ENCODE data around the gene CTAG1B.
A peak's percentile ranks its signal among the peaks of the same experiment; 100 is the strongest.
"Not testable (repeated sequence)": the region's sequence is repeated elsewhere in the genome, so short reads cannot be mapped to it uniquely, and the experiment has no call there.

The CTAG1B gene

GRCh38 chrX:154593201-154593600 is 25.9 kb downstream of the CTAG1B start:
- intact Hi-C loops (cut with DNase I) = no loop called here

GRCh38 chrX:154592505-154592904 is 26.6 kb downstream of the CTAG1B start:
- intact Hi-C loops (cut with DNase I) = no loop called here
- no peak for DNase-seq

More at GRCh38 chrX:154593201-154593600, 25.9 kb downstream of the CTAG1B start:
- DNase-seq = peak in 1 of 10 donors; percentile 62

- DNase-seq; intact Hi-C loops (cut with DNase I): not testable (repeated sequence)
Observed at GRCh38 chrX:154590415-154590814, 28.7 kb downstream of the CTAG1B start.

- DNase-seq = not testable (repeated sequence)
Observed at GRCh38 chrX:154584585-154585183, 34.4 kb downstream of the CTAG1B start, which contains the start of gene CTAG1A. TSS of gene CTAG1A (plus strand) at chrX:154585133. CDS start at chrX:154585207, 74 bp downstream.

GRCh38 chrX:154582994-154583393 is 36.1 kb downstream of the CTAG1B start:
- DNase-seq; intact Hi-C loops (cut with DNase I): not testable (repeated sequence)

More at GRCh38 chrX:154584585-154585183, 34.4 kb downstream of the CTAG1B start, which contains the start of gene CTAG1A:
- intact Hi-C loops (cut with DNase I) = not testable (repeated sequence)

GRCh38 chrX:154575076-154575475 is 44.0 kb downstream of the CTAG1B start:
- DNase-seq; intact Hi-C loops (cut with DNase I): not testable (repeated sequence)

- intact Hi-C loops (cut with DNase I) = not testable (repeated sequence)
Observed at GRCh38 chrX:154573061-154573460, 46.0 kb downstream of the CTAG1B start.

GRCh38 chrX:154570361-154570760 is 48.7 kb downstream of the CTAG1B start:
- intact Hi-C loops (cut with DNase I); DNase-seq: not testable (repeated sequence)

More at GRCh38 chrX:154573061-154573460, 46.0 kb downstream of the CTAG1B start:
- not testable (repeated sequence) for DNase-seq

Measured in posterior cingulate gyrus (tissue), 11 donors.